ENCODE measurements around the gene KCNQ4.
A peak's percentile ranks its signal among the peaks of the same experiment; 100 is the strongest.

The KCNQ4 gene

DNA sequence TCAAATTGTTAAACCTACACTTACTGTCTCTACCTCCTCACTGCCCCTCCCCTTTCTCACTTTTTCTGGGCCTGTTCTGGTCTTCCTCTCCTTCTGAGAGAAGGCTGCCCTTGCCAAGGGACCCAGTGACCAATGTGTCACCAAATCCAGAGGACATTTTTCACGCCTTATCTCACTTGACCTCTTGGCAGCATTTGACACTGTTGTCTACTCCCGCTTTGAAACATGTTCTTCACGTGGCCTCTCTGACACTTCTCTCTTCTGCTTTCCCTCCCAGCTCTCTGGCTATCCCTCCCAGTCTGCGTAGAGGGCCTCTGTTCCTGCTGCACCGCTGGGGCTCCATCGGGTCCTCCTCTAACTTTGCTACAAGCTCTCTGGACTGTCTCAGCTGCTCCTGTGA is 25.3 kb downstream of the KCNQ4 start:
- no peak overlapping the region for H3K4me3 ChIP-seq (ENCODE audit: low read length)
- TF ChIP-seq CTCF (conservative IDR thresholded peaks at IDR 0.05; ENCODE audit: low read depth, low read length): no peak
- no peak for DNase-seq (ENCODE audit: low read depth)

DNA sequence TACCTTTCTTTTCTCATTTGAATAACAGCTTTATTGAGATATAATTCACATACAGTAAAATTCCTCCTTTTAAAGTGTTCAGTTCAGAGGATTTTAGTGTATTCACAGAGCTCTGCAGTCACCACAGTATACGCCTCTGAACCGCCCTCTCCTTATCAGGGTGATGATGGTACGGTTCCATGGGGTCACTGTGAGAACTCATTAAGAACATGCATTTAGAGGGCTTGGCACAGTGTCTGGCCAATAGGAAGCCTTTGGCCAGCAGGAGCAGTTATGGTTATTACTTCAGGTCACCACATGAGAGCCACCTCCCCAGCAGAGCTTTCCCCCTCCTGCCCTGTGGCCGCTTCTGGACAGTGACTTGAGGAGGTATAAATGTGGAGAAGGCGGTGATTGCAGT is 27.3 kb downstream of the KCNQ4 start:
- DNase-seq (ENCODE audit: low read depth): no peak
- no peak for TF ChIP-seq CTCF (conservative IDR thresholded peaks at IDR 0.05; ENCODE audit: low read depth, low read length)
- no peak overlapping the region for H3K4me3 ChIP-seq (ENCODE audit: low read length)

- no peak for DNase-seq (ENCODE audit: low read depth)
- TF ChIP-seq CTCF (conservative IDR thresholded peaks at IDR 0.05; ENCODE audit: low read depth, low read length): no peak
- no peak overlapping the region for H3K4me3 ChIP-seq (ENCODE audit: low read length)
Observed at GRCh38 chr1:40815420-40815819, 31.8 kb downstream of the KCNQ4 start.

DNA sequence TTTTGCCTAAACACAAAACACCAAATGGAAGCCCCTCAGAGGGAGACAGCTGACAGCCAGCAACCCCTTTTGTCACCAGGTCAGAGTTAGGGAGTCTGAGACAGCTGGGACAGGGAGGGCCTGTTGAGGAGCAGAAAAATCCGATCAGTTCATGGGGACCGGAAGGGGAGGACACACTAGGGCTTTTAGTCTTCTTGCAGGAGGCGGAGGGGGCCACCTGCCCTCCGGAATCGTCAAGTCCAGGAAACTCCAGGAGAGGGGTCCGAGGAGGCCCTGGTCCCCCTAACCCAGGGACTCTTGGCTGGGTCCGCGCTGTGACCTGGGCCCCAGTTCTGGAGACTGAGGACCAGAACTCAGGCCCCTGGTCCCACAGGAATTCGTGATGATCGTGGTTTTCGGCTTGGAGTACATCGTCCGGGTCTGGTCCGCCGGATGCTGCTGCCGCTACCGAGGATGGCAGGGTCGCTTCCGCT is 34.2 kb downstream of the KCNQ4 start:
- H3K4me3 ChIP-seq (ENCODE audit: low read length): no peak overlapping the region
- TF ChIP-seq CTCF (conservative IDR thresholded peaks at IDR 0.05; ENCODE audit: low read depth, low read length): no peak
- no peak for DNase-seq (ENCODE audit: low read depth)

DNA sequence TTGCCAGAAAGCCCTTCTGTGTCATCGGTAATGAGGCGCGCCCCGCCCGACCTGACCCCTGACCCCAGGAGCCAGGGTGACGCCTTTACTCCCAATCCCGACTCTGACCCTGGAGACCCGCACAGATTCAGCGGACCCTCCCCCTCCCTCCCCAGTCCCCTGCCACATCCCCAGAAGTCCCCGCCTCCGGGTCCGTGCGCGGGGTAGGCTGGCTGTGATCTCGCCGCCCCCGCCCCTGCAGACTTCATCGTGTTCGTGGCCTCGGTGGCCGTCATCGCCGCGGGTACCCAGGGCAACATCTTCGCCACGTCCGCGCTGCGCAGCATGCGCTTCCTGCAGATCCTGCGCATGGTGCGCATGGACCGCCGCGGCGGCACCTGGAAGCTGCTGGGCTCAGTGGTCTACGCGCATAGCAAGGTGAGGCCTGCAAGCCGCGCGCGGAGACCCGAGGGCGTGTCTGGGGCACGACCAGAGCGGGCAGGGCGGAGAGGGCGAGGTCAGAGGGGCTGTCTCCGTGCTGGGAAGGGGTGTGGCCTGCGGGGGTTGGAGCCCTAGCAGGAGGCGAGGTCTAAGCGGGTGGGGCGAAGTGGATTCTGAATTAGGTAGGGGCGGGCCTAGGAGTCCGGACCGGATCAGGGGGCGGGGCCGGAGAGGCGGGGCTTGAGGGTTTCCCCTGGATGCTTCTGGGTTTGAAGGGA is 34.8 kb downstream of the KCNQ4 start:
- TF ChIP-seq CTCF (conservative IDR thresholded peaks at IDR 0.05; ENCODE audit: low read depth, low read length): no peak
- DNase-seq (ENCODE audit: low read depth): no peak
- H3K4me3 ChIP-seq (ENCODE audit: low read length): no peak overlapping the region

GRCh38 chr1:40819101-40819500 is 35.5 kb downstream of the KCNQ4 start:
- no peak overlapping the region for H3K4me3 ChIP-seq (ENCODE audit: low read length)
- TF ChIP-seq CTCF (conservative IDR thresholded peaks at IDR 0.05; ENCODE audit: low read depth, low read length): no peak
- DNase-seq (ENCODE audit: low read depth): no peak

- DNase-seq (ENCODE audit: low read depth): no peak
- TF ChIP-seq CTCF (conservative IDR thresholded peaks at IDR 0.05; ENCODE audit: low read depth, low read length): peak; percentile 5
Observed at GRCh38 chr1:40820251-40820797, 36.7 kb downstream of the KCNQ4 start.

More at GRCh38 chr1:40820251-40820797, 36.7 kb downstream of the KCNQ4 start:
- H3K4me3 ChIP-seq (ENCODE audit: low read length): no peak overlapping the region

All from retinal pigment epithelial cell (primary cell).